Hematopoietic multipotent progenitor cell treated with erythropoietin and hydrocortisone succinate and interleukin-3 and kit ligand, for 4 days (in vitro differentiated cells): ENCODE results near the gene SLC35E1.

Source experiments
- DNase-seq: peaks from one replicate; pipeline ENCODE4 v3.0.0-alpha.2; 2015

The SLC35E1 gene

GRCh38 chr19:16596399-16596798 lies 24.2 kb upstream of the SLC35E1 start:
- DNase-seq = no peak

- DNase-seq = no peak
Observed at GRCh38 chr19:16595097-16595496, 22.9 kb upstream of the SLC35E1 start.

- DNase-seq = no peak
Observed at GRCh38 chr19:16594681-16595091, 22.5 kb upstream of the SLC35E1 start.

GRCh38 chr19:16594131-16594586 lies 21.9 kb upstream of the SLC35E1 start:
- peak; percentile 92 for DNase-seq

- DNase-seq = no peak
Observed at GRCh38 chr19:16593181-16593580, 21.0 kb upstream of the SLC35E1 start.

GRCh38 chr19:16591803-16592556 lies 19.8 kb upstream of the SLC35E1 start:
- no peak for DNase-seq

GRCh38 chr19:16590876-16591802 lies 18.9 kb upstream of the SLC35E1 start:
- no peak for DNase-seq

GRCh38 chr19:16589917-16590316 lies 17.7 kb upstream of the SLC35E1 start:
- DNase-seq = no peak

- DNase-seq = no peak
Observed at GRCh38 chr19:16588824-16589577, 16.8 kb upstream of the SLC35E1 start.

GRCh38 chr19:16587833-16588823 lies 15.9 kb upstream of the SLC35E1 start:
- peak; percentile 93 for DNase-seq

- peak; percentile 27 for DNase-seq
Observed at GRCh38 chr19:16586991-16587832, 15.0 kb upstream of the SLC35E1 start.

GRCh38 chr19:16586477-16586871 lies 14.3 kb upstream of the SLC35E1 start:
- DNase-seq = no peak

- no peak for DNase-seq
Observed at GRCh38 chr19:16585808-16586476, 13.7 kb upstream of the SLC35E1 start.

GRCh38 chr19:16585094-16585801 lies 13.0 kb upstream of the SLC35E1 start:
- DNase-seq = no peak

- peak; percentile 95 for DNase-seq
Observed at GRCh38 chr19:16584248-16585093, 12.3 kb upstream of the SLC35E1 start.

- DNase-seq = no peak
Observed at GRCh38 chr19:16582486-16583261, 10.5 kb upstream of the SLC35E1 start.

GRCh38 chr19:16581971-16582343 lies 9.7 kb upstream of the SLC35E1 start:
- no peak for DNase-seq
